GM21390 (cell line): ENCODE results near the gene TRAF4.
"Not testable (repeated sequence)": the region's sequence is repeated elsewhere in the genome, so short reads cannot be mapped to it uniquely, and the experiment has no call there.

Experiments used
- ATAC-seq: cut with Tn5 transposase; IDR thresholded peaks from one replicate; pipeline ENCODE4 v1.9.1; 2021; ENCODE audit not compliant: unreplicated experiment

TRAF4 gene

DNA sequence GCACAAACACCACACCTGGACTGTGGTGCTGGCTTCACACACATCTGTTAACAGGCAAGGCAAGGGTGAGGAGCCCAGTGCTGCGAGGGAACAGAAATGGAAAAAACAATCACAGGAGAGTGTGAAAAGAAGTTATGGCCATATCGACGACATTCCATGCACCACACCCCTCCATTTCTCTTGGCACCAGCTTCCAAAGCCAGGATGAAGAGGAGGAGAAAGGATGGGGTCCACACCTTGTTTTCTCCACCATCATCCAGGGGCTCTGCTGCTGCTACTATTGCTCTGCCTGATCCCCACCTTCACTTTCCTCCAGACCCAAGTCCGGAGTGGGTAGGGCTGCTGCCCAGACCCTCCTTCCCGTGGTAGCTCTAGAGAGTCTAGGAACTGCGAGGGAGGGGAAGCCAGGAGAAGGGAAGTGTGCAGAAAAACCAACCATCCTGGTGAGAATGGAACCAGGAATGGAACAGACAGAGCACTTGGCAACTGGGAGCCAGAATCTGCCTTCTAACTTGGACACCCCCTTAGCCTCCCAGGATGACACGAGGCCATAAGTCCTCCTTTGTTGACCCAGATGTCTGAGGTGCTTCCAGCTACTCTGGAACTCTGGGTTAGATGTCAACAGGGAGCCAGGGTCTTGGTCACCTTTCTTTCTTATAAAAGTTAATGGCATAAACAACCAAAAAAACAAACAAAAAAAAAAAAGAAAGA, 31.0 kb upstream of the TRAF4 start:
- no peak for ATAC-seq

- ATAC-seq, result no peak
Observed at GRCh38 chr17:28714281-28714680, 29.5 kb upstream of the TRAF4 start.

DNA sequence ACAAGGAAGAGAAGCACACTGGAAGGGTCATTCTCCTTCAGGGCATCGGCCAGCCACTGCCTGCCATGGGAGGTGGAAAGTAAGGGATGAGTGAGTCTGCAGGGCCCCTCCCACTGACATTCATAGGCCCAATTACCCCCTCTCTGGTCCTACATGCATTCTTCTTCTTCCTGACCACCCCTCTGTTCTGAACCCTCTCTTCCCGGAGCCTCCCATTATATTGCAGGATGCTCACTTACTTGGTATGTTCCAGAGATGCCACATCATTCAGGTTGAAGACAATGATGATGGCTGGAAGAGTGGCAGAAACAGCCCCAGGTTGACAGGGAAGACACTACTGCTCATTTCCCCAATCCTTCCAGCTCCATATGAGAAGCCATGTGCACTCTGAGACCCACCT, 28.6 kb upstream of the TRAF4 start:
- no peak for ATAC-seq

- no peak for ATAC-seq
Observed at GRCh38 chr17:28716740-28717577, 26.9 kb upstream of the TRAF4 start.

GRCh38 chr17:28717578-28718332, 26.1 kb upstream of the TRAF4 start, which contains the start of gene RAB34:
RAB34 (minus strand) TSS chr17:28717868; CDS start chr17:28717266, 602 bp downstream.
- ATAC-seq, result no peak

DNA sequence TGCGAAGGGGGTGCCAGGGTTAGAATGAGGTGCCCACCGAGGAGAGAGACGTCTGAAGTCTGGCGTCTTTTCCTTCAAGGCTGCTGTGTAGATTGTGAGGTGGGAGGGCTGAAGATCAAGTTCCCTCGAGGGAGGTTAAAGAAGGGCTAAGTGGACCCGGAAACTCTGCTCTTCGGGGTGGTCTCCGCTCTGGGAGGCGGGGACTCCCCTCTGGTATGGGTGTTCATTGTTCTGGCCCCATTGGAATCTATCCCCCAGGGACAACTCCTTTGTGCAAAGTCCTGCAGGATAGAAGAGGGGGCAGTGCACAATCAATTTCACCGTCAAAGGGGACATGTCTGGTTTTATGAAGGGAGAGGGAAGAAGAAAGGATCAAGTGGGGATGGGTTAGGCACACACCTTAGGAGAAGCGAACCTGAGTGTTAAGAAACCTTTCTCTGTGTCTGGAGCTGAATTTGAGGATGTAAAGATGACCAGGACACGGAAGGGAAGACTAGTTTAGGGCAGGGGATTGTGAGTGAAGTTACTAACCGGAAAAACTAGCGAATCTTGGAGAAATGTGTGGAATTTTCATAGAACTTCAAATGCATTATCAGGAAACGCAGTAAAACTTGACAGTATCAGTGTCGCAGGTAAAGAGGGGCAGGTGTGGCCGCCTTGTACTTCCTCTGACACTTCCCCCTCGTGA, 25.3 kb upstream of the TRAF4 start:
- no peak for ATAC-seq

DNA sequence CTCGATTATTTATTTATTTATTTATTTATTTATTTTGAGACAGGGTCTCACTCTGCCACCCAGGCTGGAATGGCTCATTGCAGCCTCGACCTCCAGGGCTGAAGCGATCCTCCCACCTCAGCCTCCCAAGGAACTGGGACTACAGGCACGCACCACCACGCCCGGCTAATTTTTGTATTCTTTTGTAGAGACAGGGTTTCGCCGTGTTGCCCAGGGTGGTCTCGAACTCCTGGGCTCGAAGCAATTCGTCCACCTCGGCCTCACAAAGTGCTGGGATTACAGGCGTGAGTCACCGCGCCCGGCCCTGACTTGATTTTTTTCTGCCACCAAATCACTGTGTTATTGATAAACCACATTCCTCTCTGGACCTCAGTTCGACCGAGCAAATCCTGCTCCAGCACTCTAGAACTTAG, 24.8 kb upstream of the TRAF4 start:
- ATAC-seq, result no peak

- ATAC-seq, result no peak
Observed at GRCh38 chr17:28720247-28720996, 23.4 kb upstream of the TRAF4 start.

- not testable (repeated sequence) for ATAC-seq
Observed at GRCh38 chr17:28720997-28721329, 22.8 kb upstream of the TRAF4 start.

GRCh38 chr17:28722417-28723158, 21.2 kb upstream of the TRAF4 start:
- ATAC-seq, result no peak

DNA sequence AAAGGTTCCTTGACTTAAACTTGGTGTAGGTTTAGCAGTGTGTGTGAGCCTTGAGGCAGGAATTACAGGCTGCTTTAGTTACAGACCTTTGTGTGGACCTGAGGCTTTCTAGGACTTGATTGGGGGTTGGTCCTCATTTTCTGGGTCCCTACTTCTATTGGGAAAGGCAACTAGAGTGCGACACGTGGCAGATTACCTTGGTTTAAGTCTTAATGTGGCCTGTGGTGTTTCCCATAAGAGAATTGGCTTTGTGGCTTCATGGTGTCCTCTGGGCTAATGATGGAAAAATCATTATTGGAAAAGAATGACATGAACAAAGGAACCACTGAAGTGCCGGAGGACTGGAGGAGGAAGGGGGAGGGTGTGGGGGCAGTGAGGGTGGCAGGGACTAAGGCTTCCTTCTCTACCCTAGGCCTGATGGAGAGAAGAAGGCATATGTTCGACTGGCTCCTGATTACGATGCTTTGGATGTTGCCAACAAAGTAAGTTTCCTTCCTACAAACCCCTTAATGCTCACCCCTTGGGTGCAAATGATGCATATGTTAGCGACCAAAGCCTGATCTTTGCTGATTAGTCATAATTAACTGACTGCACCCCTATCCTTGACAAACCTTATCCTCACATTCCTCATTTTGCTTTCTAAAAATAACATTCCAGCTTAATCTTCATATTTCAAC, 20.5 kb upstream of the TRAF4 start:
- ATAC-seq, result no peak

DNA sequence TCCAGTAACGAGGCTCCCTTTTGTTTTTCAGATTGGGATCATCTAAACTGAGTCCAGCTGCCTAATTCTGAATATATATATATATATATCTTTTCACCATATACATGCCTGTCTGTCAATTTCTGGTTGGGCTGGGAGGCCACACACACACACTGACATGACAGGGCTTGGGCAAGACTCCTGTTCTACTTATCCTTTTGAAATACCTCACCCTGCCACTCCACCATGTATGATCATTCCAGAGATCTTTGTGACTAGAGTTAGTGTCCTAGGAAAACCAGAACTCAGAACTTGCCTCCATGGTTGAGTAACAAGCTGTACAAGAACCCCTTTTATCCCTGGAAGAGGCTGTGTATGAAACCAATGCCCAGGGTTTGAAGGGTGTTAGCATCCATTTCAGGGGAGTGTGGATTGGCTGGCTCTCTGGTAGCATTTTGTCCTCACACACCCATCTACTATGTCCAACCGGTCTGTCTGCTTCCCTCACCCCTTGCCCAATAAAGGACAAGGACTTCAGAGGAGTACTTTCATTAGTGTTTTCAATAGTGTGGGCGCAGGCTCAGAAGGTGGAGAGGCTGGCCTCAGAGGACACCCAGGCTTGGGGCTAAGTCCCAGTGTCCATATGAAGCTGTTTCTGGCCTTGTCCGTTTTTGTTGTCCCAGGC, 19.8 kb upstream of the TRAF4 start:
- not testable (repeated sequence) for ATAC-seq

- ATAC-seq, result no peak
Observed at GRCh38 chr17:28724500-28725165, 19.2 kb upstream of the TRAF4 start.

- ATAC-seq, result no peak
Observed at GRCh38 chr17:28725166-28725659, 18.6 kb upstream of the TRAF4 start.

GRCh38 chr17:28725660-28726225, 18.1 kb upstream of the TRAF4 start:
- ATAC-seq, result no peak

- no peak for ATAC-seq
Observed at GRCh38 chr17:28726226-28726626, 17.6 kb upstream of the TRAF4 start, which contains the start of gene TLCD1. TLCD1 (minus strand) TSS chr17:28726233; CDS start chr17:28726097, 136 bp downstream.
